ENCODE measurements around the gene OR10A5.
"Not testable (repeated sequence)": the region's sequence is repeated elsewhere in the genome, so short reads cannot be mapped to it uniquely, and the experiment has no call there.

OR10A5 gene

DNA sequence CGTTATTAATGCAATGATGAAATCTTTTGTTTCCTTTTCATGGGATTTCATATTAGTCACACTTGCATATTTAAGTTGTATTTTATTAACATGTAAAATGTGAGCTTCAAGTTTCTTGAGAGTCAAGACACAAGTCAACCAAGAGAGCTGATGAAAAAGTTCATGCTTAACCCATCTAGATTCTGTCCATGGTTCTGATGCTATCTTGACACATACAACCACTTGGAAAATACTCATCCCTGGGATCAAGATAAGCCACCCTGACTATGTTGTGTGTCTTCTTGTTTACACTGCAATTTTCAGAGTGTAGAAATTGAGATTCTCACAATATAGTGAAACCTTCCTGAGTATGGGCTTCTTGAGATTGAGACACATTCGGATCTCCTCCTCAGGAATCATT lies 30.3 kb downstream of the OR10A5 start:
- no peaks in the 10 kb centered on the region for H3K36me3 ChIP-seq
- no peaks in the 10 kb centered on the region for H3K4me1 ChIP-seq (ENCODE audit: control insufficient read depth in 1 of 2, insufficient read depth in 1 of 2, low read depth in 1 of 2, low read length in 1 of 2)
- TF ChIP-seq, protein P1, sequence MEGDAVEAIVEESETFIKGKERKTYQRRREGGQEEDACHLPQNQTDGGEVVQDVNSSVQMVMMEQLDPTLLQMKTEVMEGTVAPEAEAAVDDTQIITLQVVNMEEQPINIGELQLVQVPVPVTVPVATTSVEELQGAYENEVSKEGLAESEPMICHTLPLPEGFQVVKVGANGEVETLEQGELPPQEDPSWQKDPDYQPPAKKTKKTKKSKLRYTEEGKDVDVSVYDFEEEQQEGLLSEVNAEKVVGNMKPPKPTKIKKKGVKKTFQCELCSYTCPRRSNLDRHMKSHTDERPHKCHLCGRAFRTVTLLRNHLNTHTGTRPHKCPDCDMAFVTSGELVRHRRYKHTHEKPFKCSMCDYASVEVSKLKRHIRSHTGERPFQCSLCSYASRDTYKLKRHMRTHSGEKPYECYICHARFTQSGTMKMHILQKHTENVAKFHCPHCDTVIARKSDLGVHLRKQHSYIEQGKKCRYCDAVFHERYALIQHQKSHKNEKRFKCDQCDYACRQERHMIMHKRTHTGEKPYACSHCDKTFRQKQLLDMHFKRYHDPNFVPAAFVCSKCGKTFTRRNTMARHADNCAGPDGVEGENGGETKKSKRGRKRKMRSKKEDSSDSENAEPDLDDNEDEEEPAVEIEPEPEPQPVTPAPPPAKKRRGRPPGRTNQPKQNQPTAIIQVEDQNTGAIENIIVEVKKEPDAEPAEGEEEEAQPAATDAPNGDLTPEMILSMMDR (IDR thresholded peaks at IDR 0.05), result no peak

DNA sequence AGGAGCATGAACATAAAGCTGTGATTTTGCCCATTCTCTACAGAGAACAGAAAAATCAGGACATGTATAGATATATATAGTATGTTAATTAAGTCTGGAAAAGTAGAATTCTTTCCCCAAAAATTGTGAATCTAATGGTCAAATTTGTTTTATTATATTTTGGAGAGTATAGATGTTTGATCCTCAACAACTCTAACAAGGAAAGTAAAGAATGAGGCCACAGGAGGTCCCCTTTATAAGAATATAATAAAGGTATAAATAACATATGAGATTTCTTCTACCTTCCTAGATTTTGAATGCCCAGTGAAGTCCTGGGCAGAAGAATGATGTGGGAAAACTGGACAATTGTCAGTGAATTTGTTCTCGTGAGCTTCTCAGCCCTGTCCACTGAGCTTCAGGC lies 30.8 kb downstream of the OR10A5 start, which contains the start of gene OR10A4:
Gene OR10A4 (plus strand): TSS at position 301 of the 400 bp plus-strand sequence. CDS start 23 bp downstream, at position 324.
- no peaks in the 10 kb centered on the region for H3K27me3 ChIP-seq
- no peaks in the 10 kb centered on the region for H3K4me1 ChIP-seq (ENCODE audit: control insufficient read depth in 1 of 2, insufficient read depth in 1 of 2, low read depth in 1 of 2, low read length in 1 of 2)
- TF ChIP-seq, protein P1 (IDR thresholded peaks at IDR 0.05), result no peak
- H3K4me3 ChIP-seq (ENCODE audit: low read depth in 1 of 2, low read length in 1 of 2), result no peak within 1 kb of the TSS
- no peaks in the 10 kb centered on the region for H3K9me3 ChIP-seq
- no peak within 1 kb of the TSS for H3K27ac ChIP-seq
- no peaks in the 10 kb centered on the region for H3K36me3 ChIP-seq

More for the DNA sequence above, 30.3 kb downstream of the OR10A5 start:
- Histone ChIP-seq H3K27ac (no peak overlapping the region), H3K27me3 (no peaks in the 10 kb centered on the region), H3K9me3 (no peaks in the 10 kb centered on the region), H3K4me3 (ENCODE audit: low read depth in 1 of 2, low read length in 1 of 2) (no peak overlapping the region)

DNA sequence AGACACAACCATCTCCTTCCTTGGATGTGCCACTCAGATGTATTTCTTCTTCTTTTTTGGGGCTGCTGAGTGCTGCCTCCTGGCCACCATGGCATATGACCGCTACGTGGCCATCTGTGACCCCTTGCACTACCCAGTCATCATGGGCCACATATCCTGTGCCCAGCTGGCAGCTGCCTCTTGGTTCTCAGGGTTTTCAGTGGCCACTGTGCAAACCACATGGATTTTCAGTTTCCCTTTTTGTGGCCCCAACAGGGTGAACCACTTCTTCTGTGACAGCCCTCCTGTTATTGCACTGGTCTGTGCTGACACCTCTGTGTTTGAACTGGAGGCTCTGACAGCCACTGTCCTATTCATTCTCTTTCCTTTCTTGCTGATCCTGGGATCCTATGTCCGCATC lies 31.4 kb downstream of the OR10A5 start:
- H3K4me1 ChIP-seq (ENCODE audit: control insufficient read depth in 1 of 2, insufficient read depth in 1 of 2, low read depth in 1 of 2, low read length in 1 of 2), result no peaks in the 10 kb centered on the region
- H3K36me3 ChIP-seq, result no peaks in the 10 kb centered on the region
- TF ChIP-seq, protein P1 (IDR thresholded peaks at IDR 0.05), result no peak
- H3K4me3 ChIP-seq (ENCODE audit: low read depth in 1 of 2, low read length in 1 of 2), result no peak overlapping the region
- H3K9me3 ChIP-seq, result no peaks in the 10 kb centered on the region
- no peaks in the 10 kb centered on the region for H3K27me3 ChIP-seq
- H3K27ac ChIP-seq, result no peak overlapping the region

DNA sequence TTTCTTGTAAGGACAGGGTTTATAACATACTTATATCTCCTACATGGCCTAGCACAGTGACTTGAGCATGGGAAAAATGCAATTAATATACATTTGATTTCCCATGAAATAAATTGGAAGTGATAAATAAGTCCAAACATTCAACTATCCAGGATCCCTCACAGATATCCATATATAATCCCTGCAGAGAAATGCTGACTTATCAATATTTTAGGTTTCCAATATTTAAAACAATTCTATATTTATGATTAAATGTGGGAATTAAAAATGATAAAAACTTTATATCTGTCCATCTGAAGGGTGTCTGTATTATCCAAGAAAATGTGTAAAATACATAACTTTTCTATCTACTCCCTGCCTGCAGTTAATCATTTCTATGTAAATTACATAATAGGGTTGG lies 37.3 kb downstream of the OR10A5 start:
- Histone ChIP-seq H3K9me3 (no peaks in the 10 kb centered on the region), H3K4me3 (ENCODE audit: low read depth in 1 of 2, low read length in 1 of 2) (no peak overlapping the region), H3K27ac (no peak overlapping the region), H3K27me3 (peaks cover 5% of the 10 kb centered on the region), H3K36me3 (no peaks in the 10 kb centered on the region), H3K4me1 (ENCODE audit: control insufficient read depth in 1 of 2, insufficient read depth in 1 of 2, low read depth in 1 of 2, low read length in 1 of 2) (no peaks in the 10 kb centered on the region)
- TF ChIP-seq, protein P1 (IDR thresholded peaks at IDR 0.05), result no peak

DNA sequence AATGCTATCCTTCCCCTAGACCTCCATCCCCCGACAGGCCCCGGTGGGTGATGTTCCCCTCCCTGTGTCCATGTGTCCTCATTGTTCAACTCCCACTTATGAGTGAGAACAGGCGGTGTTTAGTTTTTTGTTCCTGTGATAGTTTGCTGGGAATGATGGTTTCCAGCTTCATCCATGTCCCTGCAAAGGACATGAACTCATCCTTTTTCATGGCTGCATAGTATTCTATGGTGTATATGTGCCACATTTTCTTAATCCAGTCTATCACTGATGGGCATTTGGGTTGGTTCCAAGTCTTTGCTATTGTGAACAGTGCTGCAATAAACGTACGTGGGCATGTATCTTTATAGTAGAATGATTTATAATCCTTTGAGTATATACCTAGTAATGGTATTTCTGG lies 42.2 kb downstream of the OR10A5 start:
- not testable (repeated sequence) for H3K36me3 ChIP-seq; H3K4me3 ChIP-seq (ENCODE audit: low read depth in 1 of 2, low read length in 1 of 2); H3K27ac ChIP-seq; H3K27me3 ChIP-seq; H3K9me3 ChIP-seq; H3K4me1 ChIP-seq (ENCODE audit: control insufficient read depth in 1 of 2, insufficient read depth in 1 of 2, low read depth in 1 of 2, low read length in 1 of 2)

DNA sequence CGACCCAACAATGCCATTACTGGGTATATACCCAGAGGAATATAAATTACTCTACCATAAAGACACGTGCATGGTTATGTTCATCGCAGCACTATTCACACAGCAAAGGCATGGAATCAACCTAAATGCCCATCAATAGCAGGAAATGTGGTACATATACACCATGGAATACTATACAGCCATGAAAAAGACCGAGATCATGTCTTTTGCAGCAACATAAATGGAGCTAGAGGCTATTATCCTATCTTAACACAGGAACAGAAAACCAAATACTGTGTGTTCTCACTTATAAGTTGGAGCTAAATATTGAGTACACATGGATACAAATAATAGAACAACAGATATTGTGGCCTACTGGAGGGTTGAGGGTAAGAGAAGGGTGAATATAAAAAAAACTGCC lies 43.3 kb downstream of the OR10A5 start:
- Histone ChIP-seq H3K36me3 (no peaks in the 10 kb centered on the region), H3K4me3 (ENCODE audit: low read depth in 1 of 2, low read length in 1 of 2) (no peak overlapping the region), H3K27me3 (peaks cover 3% of the 10 kb centered on the region), H3K27ac (no peak overlapping the region), H3K4me1 (ENCODE audit: control insufficient read depth in 1 of 2, insufficient read depth in 1 of 2, low read depth in 1 of 2, low read length in 1 of 2) (no peaks in the 10 kb centered on the region), H3K9me3 (no peaks in the 10 kb centered on the region)
- TF ChIP-seq, protein P1 (IDR thresholded peaks at IDR 0.05), result no peak

Data from neutrophil (primary cell).